Skeletal muscle tissue (tissue), 4 donors: Measurements from ENCODE around the gene TYK2. TPM values are rescaled to one million over a fixed set of nuclear protein-coding genes. Genes with fewer than 3 reads are reported as not detected.

Experiments used
- H3K27ac ChIP-seq: one replicate; pipeline ENCODE4 v1.7.0; 2013; ENCODE audit warnings: mild to moderate bottlenecking, low read depth, low read length, inconsistent platforms
- H3K27me3 ChIP-seq, 3 donors: one replicate each; pipeline ENCODE4 v1.7.0; 2013; ENCODE audit warnings: low read length in 3 of 3; ENCODE audit not compliant: control insufficient read depth in 3 of 3, insufficient read depth in 3 of 3
- H3K36me3 ChIP-seq, 3 donors: one replicate each; pipeline ENCODE4 v1.7.0; 2013; ENCODE audit warnings: low read length in 3 of 3; ENCODE audit not compliant: control insufficient read depth in 3 of 3, insufficient read depth in 3 of 3
- H3K4me1 ChIP-seq, 3 donors: one replicate each; pipeline ENCODE4 v1.7.0; 2013; ENCODE audit warnings: low read length in 3 of 3, mild to moderate bottlenecking in 3 of 3; ENCODE audit not compliant: control insufficient read depth in 3 of 3, insufficient read depth in 3 of 3
- H3K4me3 ChIP-seq, 3 donors: one replicate each; pipeline ENCODE4 v1.7.0; 2013; ENCODE audit warnings: low read length in 3 of 3
- H3K9ac ChIP-seq, 3 donors: one replicate each; pipeline ENCODE4 v1.7.0; 2013; ENCODE audit warnings: low read length in 3 of 3, mild to moderate bottlenecking in 3 of 3, moderate library complexity in 2 of 3, low read depth in 1 of 3
- H3K9me3 ChIP-seq, 3 donors: one replicate each; pipeline ENCODE4 v1.7.0; 2013; ENCODE audit warnings: low read length in 3 of 3; ENCODE audit not compliant: control insufficient read depth in 3 of 3
- total RNA-seq: library from RNA; depleted of rRNA; stranded (reverse); fragments of >200 nt; gene quantifications from one replicate; pipeline ENCODE4 v1.2.3, GENCODE V29; 2014
- donor health status: Osteomylitis.

Gene TYK2
- total RNA-seq, 1 donor from 2014 or later, result 38.1 TPM

DNA sequence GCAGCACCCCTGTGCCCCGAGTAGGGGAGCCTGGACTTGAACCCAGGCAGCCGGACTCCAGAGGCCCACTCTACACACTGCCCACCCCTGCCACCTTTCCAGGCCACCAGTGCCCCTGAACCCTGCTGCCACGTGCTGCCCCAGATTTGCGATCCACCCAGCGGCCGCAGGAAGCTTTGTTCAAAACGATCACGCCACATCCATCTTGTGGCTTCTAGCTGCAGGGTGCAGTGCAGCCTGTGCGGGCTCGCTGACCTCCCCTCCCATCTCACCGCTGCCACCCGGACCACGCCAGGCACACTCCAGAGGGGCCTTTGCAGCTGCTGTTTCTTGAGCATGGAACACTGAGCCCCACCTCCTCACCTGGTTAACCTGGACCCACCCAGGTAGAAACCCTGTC lies 50.8 kb downstream of the TYK2 start:
- peaks cover 38 to 48% (median 43%) of the 10 kb centered on the region in 3 donors for H3K36me3 ChIP-seq
- H3K27ac ChIP-seq, result no peak overlapping the region
- H3K9me3 ChIP-seq, result no peaks in the 10 kb centered on the region
- no peak overlapping the region for H3K9ac ChIP-seq
- H3K4me3 ChIP-seq, result no peak overlapping the region
- peaks cover 19 to 28% (median 23%) of the 10 kb centered on the region in 3 donors for H3K4me1 ChIP-seq
- H3K27me3 ChIP-seq, result no peaks in the 10 kb centered on the region

DNA sequence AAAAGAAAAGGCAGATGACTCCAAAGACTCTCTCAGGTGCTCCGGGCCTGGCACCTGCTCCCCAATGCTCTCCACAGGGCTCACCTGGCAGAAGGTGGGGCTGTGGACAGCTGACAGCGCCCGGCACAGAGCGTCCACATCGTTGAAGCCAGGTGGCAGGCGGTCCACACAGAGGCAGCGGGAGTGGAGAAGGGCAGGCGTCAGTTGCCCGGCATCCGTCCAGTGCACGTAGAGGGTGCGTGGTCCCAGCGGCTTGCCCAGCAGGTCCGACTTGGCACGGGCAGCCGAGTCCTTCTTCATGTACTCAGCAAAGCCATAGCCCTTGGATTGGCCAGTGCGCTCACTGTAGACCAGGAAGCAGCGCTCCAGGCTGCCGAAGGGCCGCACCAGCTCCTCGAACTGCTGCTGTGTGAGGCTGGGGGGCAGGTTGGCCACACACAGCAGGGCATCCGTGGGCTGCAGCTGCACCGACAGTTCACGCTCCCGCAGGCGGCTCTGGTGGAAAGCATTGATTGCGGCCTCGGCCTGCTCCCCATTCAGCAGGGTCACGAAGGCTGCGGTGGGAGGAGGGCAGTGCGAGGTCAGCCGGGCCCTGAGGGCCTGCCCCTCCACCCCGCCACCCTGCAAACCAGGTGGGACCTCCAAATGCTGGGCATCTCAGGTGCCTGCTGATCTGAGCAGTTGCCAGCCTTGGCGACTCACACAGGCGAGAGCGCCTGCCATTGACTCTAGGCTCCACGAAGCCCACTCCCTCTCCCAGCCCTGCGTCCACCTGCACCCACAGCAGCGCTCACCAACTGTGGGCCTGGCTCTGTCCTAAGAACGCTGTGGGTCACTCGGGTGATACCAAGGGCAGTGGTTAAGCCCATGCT lies 51.6 kb downstream of the TYK2 start:
- no peaks in the 10 kb centered on the region for H3K9me3 ChIP-seq
- peaks cover 11 to 20% (median 15%) of the 10 kb centered on the region in 3 donors for H3K4me1 ChIP-seq
- no peak overlapping the region for H3K4me3 ChIP-seq
- H3K27me3 ChIP-seq, result no peaks in the 10 kb centered on the region
- no peak overlapping the region for H3K9ac ChIP-seq
- H3K36me3 ChIP-seq, result peaks cover 42 to 55% (median 47%) of the 10 kb centered on the region in 3 donors
- H3K27ac ChIP-seq, result no peak overlapping the region

- H3K9me3 ChIP-seq, result no peaks in the 10 kb centered on the region
- H3K27ac ChIP-seq, result no peak overlapping the region
- no peaks in the 10 kb centered on the region for H3K27me3 ChIP-seq
- H3K36me3 ChIP-seq, result peaks cover 48 to 65% (median 56%) of the 10 kb centered on the region in 3 donors
- H3K9ac ChIP-seq, result no peak overlapping the region
- H3K4me3 ChIP-seq, result no peak overlapping the region
- H3K4me1 ChIP-seq, result peaks cover 8 to 13% (median 12%) of the 10 kb centered on the region in 3 donors
Observed at GRCh38 chr19:10327793-10328192, 52.6 kb downstream of the TYK2 start.

GRCh38 chr19:10325732-10326131 lies 54.6 kb downstream of the TYK2 start:
- H3K27ac ChIP-seq, result no peak overlapping the region
- H3K9me3 ChIP-seq, result no peaks in the 10 kb centered on the region
- H3K36me3 ChIP-seq, result peaks cover 63 to 83% (median 77%) of the 10 kb centered on the region in 3 donors
- H3K4me1 ChIP-seq, result no peaks in the 10 kb centered on the region
- H3K27me3 ChIP-seq, result no peaks in the 10 kb centered on the region
- no peak overlapping the region for H3K9ac ChIP-seq
- H3K4me3 ChIP-seq, result no peak overlapping the region

DNA sequence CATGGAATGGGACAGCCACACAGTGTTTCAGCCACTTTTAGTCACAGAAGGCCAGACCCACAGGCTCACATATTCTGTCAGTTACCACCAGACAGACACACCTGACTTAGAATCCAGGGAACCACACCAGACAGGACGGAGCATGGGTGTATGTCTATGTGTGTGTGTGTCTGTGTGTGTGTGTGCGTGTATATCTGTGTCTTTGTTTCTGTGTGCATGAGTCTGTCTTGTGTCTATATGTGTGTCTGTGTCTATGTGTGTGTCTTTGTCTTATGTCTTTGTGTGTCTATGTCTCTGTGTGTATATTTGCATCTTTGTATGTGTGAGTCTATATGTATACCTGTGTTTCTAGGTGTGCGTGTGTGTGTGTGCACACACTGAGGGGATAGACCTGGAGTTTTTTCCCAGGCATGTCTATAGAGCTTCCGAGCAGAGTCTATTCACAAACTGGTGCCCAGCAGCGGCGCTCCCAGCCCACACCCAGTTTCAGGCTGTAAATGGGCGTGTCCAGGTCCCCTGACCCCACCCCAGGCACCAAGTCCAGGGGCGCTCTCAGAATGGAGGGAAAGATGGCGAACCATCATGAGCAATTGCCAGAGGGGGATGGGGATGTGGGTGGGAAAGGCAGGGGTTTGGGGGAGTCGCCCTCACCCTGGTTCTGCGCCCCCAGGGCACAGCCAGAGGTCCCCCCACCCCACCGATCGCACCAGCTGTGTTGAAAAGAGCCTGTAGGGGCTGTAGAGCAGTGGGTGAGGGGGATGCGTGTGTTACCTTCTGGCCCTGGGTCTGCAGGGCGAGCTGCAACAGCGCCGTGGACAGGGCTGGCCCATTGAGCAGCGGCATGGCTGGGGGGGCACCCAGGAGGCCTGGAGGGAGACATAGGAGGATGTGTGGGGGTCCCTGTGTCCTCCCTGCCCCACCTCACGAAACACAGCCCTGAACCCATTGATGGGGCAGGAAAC lies 58.2 kb downstream of the TYK2 start:
- no peaks in the 10 kb centered on the region for H3K9me3 ChIP-seq
- peaks cover 59 to 79% (median 70%) of the 10 kb centered on the region in 3 donors for H3K36me3 ChIP-seq
- no peaks in the 10 kb centered on the region for H3K27me3 ChIP-seq
- H3K27ac ChIP-seq, result no peak overlapping the region
- H3K4me1 ChIP-seq, result no peaks in the 10 kb centered on the region
- no peak overlapping the region for H3K4me3 ChIP-seq
- H3K9ac ChIP-seq, result no peak overlapping the region

- Histone ChIP-seq H3K27me3 (no peaks in the 10 kb centered on the region), H3K9me3 (no peaks in the 10 kb centered on the region), H3K9ac (no peak overlapping the region), H3K4me1 (no peaks in the 10 kb centered on the region), H3K36me3 (peaks cover 57 to 76% (median 69%) of the 10 kb centered on the region in 3 donors), H3K4me3 (no peak overlapping the region), H3K27ac (no peak overlapping the region)
Observed at GRCh38 chr19:10321417-10321797, 59.0 kb downstream of the TYK2 start.

- Histone ChIP-seq H3K9me3 (no peaks in the 10 kb centered on the region), H3K27ac (no peak overlapping the region), H3K36me3 (peaks cover 53 to 70% (median 68%) of the 10 kb centered on the region in 3 donors), H3K4me3 (no peak overlapping the region), H3K27me3 (no peaks in the 10 kb centered on the region), H3K9ac (no peak overlapping the region), H3K4me1 (peaks cover 0 to 3% (median 2%) of the 10 kb centered on the region in 3 donors)
Observed at GRCh38 chr19:10320602-10321416, 59.6 kb downstream of the TYK2 start.

DNA sequence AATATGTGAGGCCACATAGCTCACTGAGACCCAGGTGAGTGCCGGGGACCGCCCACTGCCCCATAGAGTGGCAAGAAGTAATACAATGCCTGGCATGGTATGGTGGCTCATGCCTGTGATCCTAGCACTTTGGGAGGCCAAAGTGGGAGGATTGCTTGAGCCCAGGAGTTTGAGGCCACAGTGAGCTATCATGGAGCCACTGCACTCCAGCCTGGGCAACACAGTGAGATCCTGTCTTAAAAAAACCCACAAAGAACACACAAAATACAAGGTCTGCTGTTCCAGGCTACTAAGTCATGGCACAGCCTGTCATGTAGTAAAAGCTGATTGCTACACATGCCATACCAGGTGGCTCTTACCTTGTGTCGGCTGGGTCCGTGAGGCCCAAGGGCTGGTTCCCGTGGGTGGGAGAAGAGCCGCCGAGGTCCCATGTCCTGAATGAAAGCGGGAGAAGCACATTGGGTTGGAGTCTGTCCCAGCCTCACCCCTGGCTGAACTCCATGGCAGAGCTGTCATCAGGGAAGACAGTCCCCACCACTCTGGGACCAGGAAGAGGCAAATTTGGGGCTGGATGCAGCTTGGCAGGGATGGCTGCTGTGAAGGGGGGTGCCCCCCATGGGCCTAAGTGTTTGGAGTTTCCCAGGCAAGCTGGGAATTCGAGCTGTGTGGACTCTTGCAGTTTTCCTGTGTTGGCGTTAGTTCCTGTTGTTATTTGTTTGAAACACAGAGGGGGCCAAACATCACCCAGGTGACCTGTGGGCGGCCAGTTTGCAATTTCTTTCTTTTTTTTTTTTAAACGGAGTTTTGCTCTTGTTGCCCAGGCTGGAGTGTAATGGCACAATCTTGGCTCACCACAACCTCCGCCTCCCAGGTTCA lies 61.3 kb downstream of the TYK2 start:
- H3K36me3 ChIP-seq, result peaks cover 45 to 64% (median 56%) of the 10 kb centered on the region in 3 donors
- no peaks in the 10 kb centered on the region for H3K9me3 ChIP-seq
- H3K4me3 ChIP-seq, result no peak overlapping the region
- H3K4me1 ChIP-seq, result peaks cover 4 to 16% (median 9%) of the 10 kb centered on the region in 3 donors
- no peak overlapping the region for H3K27ac ChIP-seq
- no peaks in the 10 kb centered on the region for H3K27me3 ChIP-seq
- H3K9ac ChIP-seq, result no peak overlapping the region
